NB4 (cell line): Measurements from ENCODE around the gene TCOF1.

Source experiments
- DNase-seq: peaks from one replicate; pipeline ENCODE4 v3.0.0; 2010; ENCODE audit warnings: low read depth
- H3K4me3 ChIP-seq: one replicate; pipeline ENCODE4 v1.5.1; 2011; ENCODE audit warnings: mild to moderate bottlenecking, low read depth, low read length, moderate library complexity
- CTCF ChIP-seq: IDR thresholded peaks from one replicate; pipeline ENCODE4 v1.5.1; 2012; ENCODE audit warnings: low read depth, low read length
- MYC ChIP-seq: IDR thresholded peaks from 2 replicates; pipeline ENCODE4 v1.6.1; 2011; ENCODE audit warnings: low read depth, low read length
- POLR2A ChIP-seq: IDR thresholded peaks from 2 replicates; pipeline ENCODE4 v1.6.1; 2011; ENCODE audit warnings: mild to moderate bottlenecking; ENCODE audit not compliant: insufficient read length; ENCODE audit errors: extremely low read depth
- TF ChIP-seq, protein P1 (sequence below): IDR thresholded peaks from 2 replicates; pipeline ENCODE4 v1.6.1; 2011; ENCODE audit warnings: low read depth, low read length

Gene TCOF1

DNA sequence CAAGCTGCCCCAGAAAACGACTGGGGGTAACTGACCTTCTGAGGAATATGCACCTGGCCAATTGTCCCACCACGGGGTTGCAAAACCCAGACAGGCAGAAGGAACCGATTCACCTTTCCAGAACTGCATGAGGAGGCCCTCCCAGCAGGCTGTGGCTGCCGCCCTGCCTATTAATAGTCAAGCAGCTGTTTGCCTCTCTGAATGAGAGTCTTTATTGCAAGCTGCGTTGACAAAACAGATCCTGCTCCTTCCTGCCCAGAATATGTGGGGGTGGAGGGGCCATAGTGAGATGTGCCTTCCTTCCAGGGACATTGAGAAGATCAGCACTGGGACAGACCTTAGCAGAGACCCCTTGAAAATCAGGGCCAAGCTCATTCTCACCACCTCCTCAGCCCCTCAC is 18.3 kb upstream of the TCOF1 start:
- H3K4me3 ChIP-seq: no peak overlapping the region
- peak; percentile 25 for DNase-seq
- no peak for TF ChIP-seq CTCF
- TF ChIP-seq, protein P1, sequence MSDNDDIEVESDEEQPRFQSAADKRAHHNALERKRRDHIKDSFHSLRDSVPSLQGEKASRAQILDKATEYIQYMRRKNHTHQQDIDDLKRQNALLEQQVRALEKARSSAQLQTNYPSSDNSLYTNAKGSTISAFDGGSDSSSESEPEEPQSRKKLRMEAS: no peak
- no peak for TF ChIP-seq MYC
- TF ChIP-seq POLR2A: no peak

DNA sequence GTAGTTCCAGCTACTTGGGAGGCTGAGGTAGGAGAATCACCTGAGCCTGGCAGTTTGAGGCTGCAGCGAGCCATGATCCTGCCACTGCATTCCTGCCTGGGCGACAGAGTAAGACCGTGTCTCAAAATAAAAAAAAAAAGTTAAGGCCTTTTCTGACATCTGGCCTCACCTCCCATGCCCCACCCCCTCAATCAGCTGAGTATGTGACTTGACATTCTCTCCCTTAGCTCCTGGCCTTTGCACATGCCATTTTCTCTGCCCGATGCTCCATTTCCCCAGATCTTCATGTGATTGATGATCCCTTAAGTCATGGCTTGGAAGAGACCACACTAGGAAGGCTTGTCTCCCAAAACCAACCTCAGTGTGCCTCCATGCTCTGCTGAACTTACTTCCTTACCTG is 17.7 kb upstream of the TCOF1 start:
- H3K4me3 ChIP-seq: no peak overlapping the region
- DNase-seq: no peak
- TF ChIP-seq, protein P1: no peak
- TF ChIP-seq POLR2A: no peak
- no peak for TF ChIP-seq MYC
- TF ChIP-seq CTCF: no peak

DNA sequence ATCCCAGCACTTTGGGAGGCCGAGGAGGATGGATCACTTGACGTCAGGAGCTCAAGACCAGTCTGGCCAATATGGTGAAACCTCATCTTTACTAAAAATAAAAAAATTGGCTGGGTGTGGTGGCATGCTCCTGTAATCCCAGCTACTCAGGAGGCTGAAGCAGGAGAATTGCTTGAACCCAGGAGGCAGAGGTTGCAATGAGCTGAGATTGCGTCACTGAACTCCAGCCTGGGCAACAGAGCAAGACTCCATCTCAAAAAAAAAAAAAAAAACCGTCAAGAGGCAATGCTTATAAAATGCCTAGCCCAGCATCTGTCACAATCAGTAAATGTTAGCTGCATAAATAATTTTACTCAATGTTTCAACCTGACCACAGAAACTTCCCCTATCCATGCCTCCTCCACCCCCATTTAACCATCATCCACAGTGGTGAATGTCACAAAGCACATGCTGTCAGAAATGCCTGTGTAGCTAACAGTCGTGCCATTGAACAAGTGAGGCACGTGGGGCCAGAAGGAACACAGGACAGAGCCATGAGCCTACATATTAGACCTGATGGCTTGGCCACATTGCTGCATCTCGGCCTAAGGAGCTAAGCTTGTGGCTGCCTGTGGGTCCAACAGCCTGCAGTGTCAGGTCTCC is 16.8 kb upstream of the TCOF1 start:
- no peak overlapping the region for H3K4me3 ChIP-seq
- DNase-seq: peak; percentile 61
- peak; percentile 12; the same call in 1 of the 2 replicates for TF ChIP-seq MYC
- TF ChIP-seq, protein P1: peak; percentile 66
- no peak for TF ChIP-seq CTCF
- TF ChIP-seq POLR2A: no peak

DNA sequence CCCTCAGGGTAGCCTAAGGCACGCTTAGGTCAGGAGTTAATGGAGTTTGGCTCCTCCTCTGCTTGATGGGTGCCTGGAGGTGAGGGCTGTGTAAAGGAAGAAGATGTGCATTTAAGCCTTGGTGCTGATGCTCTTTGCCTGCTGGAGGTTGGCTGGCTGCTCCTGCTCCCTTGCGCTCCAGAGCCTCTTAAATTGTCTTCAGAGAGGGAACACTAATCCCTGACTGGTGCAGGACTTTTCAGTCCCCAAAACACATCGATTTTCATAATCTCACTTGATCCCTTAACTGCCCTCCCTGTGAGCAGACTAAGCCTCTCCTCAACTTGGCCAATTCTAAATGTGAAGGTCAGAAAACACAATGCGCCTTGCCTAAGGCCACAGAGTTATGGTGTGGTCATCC is 16.2 kb upstream of the TCOF1 start:
- no peak overlapping the region for H3K4me3 ChIP-seq
- TF ChIP-seq CTCF (no peak), MYC (no peak), POLR2A (no peak)
- TF ChIP-seq, protein P1: no peak
- no peak for DNase-seq

- DNase-seq: no peak
- TF ChIP-seq, protein P1: no peak
- no peak for TF ChIP-seq MYC
- no peak for TF ChIP-seq CTCF
- TF ChIP-seq POLR2A: no peak
- H3K4me3 ChIP-seq: no peak overlapping the region
Measured at GRCh38 chr5:150341989-150342388, 15.5 kb upstream of the TCOF1 start.
